Fibroblast of pulmonary artery (primary cell): ENCODE measurements around the gene SNTB2.

Experiments
- DNase-seq: peaks from one replicate; pipeline ENCODE4 v3.0.0-alpha.2; 2010; ENCODE audit warnings: low read depth
- H3K4me3 ChIP-seq: replicated peaks from 2 replicates; pipeline ENCODE4 v1.5.1; 2011; ENCODE audit warnings: low read depth, mild to moderate bottlenecking, control low read depth, low read length, moderate library complexity
- TF ChIP-seq, protein P1 (sequence below): IDR thresholded peaks from 2 replicates; pipeline ENCODE4 v1.5.1; 2011; ENCODE audit warnings: mild to moderate bottlenecking, control low read depth, low read length, inconsistent platforms; ENCODE audit errors: missing control alignments

The SNTB2 gene

GRCh38 chr16:69315486-69316311, 128.7 kb downstream of the SNTB2 start:
- no peak for DNase-seq
- H3K4me3 ChIP-seq = no peak overlapping the region
- TF ChIP-seq, protein P1, sequence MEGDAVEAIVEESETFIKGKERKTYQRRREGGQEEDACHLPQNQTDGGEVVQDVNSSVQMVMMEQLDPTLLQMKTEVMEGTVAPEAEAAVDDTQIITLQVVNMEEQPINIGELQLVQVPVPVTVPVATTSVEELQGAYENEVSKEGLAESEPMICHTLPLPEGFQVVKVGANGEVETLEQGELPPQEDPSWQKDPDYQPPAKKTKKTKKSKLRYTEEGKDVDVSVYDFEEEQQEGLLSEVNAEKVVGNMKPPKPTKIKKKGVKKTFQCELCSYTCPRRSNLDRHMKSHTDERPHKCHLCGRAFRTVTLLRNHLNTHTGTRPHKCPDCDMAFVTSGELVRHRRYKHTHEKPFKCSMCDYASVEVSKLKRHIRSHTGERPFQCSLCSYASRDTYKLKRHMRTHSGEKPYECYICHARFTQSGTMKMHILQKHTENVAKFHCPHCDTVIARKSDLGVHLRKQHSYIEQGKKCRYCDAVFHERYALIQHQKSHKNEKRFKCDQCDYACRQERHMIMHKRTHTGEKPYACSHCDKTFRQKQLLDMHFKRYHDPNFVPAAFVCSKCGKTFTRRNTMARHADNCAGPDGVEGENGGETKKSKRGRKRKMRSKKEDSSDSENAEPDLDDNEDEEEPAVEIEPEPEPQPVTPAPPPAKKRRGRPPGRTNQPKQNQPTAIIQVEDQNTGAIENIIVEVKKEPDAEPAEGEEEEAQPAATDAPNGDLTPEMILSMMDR = no peak

DNA sequence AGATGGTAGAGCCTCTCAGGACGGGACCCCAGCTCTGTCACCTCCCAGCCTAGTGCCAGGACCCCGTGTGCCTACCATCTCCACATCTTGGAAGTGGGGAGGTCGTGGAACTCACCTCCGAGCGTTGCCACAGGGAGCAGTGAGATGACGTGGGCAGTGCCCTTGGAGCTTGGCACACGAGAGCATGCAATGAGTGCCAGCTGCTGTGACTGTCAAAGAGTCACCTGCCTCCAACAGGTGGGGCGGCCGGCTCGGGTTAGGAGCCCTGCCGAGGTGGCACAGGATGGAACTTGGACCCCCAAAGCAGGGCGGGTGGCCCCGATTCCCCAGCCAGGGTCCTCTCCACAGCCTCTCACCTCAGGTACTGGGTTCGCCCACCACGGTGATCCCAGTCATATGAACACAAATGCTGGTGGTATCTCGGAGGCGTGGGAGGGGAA, 129.7 kb downstream of the SNTB2 start:
- DNase-seq = no peak
- no peak overlapping the region for H3K4me3 ChIP-seq
- TF ChIP-seq, protein P1 = no peak

GRCh38 chr16:69318177-69318910, 131.4 kb downstream of the SNTB2 start:
- TF ChIP-seq, protein P1 = no peak
- H3K4me3 ChIP-seq = no peak overlapping the region
- no peak for DNase-seq

- no peak for DNase-seq
- no peak overlapping the region for H3K4me3 ChIP-seq
- TF ChIP-seq, protein P1 = no peak
Measured at GRCh38 chr16:69318911-69319289, 131.9 kb downstream of the SNTB2 start.

GRCh38 chr16:69319381-69319780, 132.4 kb downstream of the SNTB2 start:
- H3K4me3 ChIP-seq = no peak overlapping the region
- DNase-seq = no peak
- TF ChIP-seq, protein P1 = no peak

DNA sequence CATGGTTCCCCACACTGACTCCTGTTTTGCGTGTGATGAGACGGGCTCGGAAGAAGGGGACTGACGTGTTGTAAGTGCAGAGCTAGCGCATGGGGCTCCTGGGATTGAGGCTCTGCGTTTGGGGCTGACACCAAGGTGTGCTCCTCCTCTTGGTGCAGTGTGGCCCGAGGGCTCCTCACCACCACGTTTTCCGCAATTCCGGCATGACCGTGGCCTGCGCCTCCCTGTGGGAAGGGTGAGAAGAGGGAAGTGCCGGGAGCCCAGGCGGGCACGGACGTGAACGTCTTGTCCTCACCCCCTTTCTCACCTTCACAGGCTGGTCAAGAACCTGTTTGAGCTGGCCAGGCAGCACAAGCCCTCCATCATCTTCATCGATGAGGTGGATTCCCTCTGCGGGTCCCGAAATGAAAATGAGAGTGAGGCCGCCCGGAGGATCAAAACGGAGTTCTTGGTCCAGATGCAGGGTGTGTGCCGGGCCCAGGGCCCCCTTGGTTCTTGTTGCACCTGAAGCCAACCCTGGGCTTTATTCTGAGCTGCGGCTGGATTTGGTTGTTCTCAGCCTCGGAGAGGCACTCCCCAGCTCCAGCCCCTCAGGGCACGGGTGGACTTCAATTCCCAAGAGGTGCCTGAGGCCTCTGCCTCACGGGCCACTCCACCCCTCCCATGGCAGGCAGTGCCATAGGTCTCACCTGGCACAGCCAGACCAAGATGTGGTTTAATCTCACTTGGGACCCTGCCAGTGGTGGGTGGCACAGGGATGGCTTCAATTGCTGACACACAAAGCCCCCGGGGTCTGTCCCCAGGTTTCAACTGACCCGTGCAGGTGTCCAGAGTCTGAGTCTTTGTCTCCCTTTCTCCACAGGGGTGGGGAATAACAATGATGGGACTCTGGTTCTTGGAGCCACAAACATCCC, 133.1 kb downstream of the SNTB2 start:
- DNase-seq = no peak
- TF ChIP-seq, protein P1 = no peak
- H3K4me3 ChIP-seq = no peak overlapping the region
